CD4-positive, alpha-beta T cell treated with Interleukin-12 subunit alpha and Interleukin-12 subunit beta, for 1 hour (primary cell): Measurements from ENCODE around the gene IFITM5.

Source experiments
- DNase-seq: peaks from one replicate; pipeline ENCODE4 v3.0.0-alpha.2; 2020

Gene IFITM5

DNA sequence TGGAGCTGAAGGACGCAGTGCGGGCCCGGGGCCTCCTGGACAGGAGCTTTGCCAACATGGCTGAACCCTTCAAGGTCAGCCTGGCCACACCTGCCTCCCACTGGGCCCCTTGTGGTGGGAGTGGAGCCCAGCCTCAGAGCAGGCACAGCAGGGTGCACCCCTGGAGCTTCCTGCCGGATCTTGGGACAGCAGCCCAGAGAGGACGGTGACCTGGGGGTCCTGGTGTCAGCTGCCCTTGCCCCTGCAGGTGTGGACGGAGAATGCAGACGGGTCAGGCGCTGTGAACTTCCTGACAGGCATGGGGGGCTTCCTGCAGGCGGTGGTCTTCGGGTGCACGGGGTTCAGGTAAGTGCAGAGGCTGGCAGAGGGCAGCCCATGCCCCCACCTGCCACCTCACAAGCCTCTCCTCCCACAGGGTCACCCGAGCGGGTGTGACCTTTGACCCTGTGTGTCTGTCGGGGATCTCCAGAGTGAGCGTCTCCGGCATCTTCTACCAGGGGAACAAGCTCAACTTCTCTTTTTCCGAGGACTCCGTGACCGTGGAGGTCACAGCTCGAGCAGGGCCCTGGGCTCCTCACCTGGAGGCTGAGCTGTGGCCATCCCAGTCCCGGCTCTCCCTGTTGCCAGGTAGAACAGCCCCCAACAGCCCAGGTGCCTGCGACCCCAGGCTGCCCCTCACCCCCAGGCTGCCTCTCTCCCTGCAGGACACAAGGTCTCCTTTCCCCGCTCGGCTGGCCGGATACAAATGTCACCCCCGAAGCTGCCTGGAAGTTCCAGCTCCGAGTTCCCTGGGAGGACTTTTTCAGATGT is 5.3 kb downstream of the IFITM5 start:
- no peak for DNase-seq

DNA sequence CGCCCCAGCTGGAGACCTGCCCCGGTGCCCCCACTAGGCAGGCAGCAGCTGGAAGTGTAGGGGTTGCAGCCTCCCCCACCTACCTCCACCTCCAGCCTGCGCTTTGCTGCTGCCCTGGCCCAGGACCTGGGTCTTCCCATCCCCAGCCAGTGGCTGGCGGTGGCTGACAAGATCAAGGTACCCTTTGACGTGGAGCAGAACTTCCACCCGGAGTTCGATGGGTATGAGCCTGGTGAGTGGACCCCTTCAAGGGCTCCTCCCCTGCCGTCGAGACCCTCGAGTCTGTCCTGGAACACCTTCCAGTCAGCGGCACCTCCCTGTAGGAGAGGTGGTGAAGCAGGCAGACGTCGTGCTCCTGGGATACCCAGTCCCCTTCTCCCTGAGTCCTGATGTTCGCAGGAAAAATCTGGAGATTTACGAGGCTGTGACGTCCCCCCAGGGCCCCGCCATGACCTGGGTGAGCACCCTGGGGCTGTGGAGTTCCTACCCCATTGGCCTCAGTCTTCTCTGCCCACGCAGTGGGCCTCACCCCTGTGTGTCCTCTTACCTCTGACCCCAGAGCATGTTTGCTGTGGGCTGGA is 6.0 kb downstream of the IFITM5 start:
- no peak for DNase-seq

DNA sequence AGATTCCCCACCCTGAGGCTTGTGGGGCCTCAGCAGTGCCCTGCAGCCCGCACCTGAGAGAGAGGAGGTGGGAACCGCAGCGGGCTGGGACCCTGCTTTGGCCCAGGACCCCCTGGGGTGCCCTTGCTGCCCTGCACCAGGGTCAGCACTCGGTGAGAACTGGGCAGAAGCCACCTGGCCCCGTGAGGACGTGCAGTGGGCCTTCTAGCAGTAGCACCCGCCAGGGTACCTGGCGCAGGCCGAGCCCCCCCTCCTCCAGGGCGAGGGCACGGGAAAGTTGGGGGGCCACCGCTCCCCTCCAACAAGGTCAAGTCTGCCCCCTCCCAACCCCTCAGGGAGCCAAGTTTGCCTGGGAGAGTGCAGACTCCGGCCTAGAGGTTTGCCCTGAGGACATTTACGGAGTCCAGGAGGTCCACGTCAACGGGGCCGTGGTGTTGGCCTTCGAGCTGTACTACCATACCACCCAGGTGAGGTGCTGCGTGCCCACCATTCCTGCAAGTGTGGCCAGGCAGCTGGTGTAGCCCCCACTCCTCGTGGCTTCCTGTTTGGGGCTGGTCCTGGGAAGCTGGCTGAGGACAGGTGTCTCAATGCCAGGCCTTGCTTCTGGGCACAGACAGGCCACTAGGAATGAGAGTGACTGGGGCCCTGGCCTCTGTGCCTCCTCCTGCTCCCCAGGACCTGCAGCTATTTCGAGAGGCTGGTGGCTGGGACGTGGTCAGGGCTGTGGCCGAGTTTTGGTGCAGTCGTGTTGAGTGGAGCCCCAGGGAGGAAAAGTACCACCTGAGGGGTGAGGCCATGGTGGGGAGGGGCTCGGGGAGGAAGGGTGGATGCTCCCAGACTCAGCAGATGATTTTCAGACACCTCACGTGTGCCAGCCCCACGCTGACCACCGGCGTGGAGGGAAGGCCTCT is 6.9 kb downstream of the IFITM5 start:
- DNase-seq, result no peak

DNA sequence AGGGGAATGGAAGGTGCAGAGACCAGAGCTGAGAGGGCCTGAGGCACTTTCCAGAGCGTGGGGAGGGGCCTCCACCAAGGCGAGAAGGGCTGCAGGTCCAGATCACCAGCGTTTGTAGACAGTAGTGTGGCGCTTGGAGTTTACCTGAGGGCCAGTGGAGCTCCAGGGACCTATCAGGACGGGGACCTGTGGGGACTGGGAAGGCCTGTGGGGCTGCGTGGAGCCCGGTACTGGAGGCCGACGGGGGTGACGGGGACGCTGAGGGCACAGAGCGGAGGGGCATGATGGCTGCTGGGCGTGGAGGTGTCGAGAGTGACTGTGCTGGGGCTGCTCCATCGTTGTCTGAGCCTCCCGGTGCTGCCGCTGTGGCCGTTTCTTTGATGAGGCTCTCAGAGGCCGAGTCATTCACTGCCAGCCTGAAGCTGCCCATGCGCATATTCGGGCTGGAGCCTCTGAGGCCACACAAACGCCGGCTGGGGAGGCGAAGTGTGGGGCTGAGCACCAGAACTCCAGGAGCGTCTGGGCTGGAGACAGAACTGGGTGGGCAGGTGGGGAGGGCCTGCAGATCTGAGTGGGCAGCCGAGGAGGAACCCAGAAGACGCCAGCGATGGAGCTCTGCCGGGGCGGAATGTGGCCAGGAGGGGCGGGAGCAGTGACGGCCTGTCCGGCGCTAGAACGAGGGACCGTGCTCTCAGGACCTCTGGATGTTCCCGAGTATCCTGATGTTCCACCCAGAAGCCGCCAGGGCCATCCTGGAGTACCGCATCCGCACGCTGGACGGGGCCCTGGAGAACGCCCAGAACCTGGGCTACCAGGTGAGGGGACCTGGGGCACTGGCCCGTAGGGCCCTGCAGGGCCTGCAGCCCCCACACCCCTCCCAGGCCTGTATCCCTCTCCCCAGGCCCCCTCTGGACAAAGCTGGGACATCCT is 7.8 kb downstream of the IFITM5 start:
- DNase-seq, result no peak

DNA sequence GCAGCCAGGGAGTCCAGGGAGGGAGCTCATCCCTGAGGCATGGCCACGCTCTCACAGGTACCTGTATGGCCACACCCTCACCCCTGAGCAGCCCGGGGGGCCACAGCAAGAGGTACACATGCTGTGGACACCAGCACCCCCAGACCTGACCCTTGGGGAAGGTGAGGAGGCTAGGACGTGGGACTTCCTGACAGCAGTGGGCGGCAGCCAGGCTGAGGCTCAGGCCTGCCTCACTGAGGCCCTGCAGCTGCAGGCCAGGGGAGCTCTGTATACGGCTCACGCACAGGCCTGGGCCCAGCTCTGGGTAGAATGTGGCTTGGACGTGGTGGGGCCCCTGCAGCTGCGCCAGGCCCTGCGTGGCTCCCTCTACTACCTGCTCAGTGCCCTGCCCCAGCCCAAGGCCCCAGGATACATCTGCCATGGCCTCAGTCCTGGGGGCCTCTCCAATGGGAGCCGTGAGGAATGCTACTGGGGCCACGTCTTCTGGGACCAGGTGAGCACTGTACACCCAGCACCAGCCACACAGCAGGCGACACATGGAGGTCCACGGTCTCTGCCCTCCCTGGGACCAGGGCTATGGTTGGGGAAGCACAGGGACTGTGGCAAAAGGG is 8.6 kb downstream of the IFITM5 start:
- no peak for DNase-seq

DNA sequence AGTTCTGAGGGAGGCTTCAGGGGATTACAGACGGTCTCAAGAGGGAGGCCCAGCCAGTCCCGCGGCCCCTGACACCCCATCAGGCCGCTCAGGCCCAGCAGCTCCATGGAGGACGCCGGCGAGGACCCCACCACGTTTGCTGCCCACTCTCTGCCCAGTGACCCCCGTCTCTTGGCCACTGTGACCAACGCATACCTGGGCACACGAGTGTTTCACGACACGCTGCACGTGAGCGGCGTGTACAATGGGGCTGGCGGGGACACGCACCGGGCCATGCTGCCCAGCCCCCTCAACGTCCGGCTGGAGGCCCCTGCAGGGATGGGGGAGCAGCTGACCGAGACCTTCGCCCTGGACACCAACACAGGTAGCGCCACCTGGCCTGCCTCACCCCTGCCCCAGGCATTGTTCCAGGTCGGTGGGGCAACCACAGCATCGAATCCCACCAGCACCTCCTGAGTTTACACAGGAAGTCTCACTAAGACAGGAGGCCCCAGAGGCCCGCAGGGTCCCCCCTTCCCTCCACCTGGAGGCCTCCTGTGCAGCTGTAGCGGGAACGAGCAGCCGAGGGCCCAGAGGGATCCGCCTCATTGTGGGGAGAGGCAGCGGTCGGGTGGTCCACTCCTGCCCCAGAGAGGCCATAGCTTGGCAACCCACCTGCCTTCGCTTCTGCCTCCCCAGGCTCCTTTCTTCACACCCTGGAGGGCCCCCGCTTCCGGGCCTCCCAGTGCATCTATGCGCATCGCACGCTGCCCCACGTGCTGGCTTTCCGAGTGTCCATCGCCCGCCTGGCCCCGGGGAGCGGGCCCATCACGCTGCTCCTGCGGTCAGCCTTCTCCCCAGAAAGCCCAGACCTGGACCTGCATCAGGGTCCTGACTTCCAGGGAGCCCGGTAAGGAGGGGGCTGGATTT is 9.4 kb downstream of the IFITM5 start:
- no peak for DNase-seq

DNA sequence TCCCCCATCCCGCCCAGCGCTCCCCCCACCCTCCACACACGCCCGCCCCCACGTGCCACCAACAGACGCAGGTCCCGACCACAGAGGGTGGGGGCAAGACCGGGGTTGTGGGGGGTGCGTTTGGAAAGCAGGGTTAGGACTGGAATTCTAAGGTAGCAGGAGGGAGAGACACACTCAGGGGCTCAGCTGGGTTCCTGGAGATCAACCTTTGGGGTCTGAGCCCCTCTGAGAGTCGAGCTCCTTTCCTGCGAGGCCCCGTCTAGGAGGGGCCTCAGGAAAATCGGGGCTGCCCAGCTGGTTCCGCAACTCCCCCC is 10.0 kb downstream of the IFITM5 start:
- DNase-seq, result no peak

DNA sequence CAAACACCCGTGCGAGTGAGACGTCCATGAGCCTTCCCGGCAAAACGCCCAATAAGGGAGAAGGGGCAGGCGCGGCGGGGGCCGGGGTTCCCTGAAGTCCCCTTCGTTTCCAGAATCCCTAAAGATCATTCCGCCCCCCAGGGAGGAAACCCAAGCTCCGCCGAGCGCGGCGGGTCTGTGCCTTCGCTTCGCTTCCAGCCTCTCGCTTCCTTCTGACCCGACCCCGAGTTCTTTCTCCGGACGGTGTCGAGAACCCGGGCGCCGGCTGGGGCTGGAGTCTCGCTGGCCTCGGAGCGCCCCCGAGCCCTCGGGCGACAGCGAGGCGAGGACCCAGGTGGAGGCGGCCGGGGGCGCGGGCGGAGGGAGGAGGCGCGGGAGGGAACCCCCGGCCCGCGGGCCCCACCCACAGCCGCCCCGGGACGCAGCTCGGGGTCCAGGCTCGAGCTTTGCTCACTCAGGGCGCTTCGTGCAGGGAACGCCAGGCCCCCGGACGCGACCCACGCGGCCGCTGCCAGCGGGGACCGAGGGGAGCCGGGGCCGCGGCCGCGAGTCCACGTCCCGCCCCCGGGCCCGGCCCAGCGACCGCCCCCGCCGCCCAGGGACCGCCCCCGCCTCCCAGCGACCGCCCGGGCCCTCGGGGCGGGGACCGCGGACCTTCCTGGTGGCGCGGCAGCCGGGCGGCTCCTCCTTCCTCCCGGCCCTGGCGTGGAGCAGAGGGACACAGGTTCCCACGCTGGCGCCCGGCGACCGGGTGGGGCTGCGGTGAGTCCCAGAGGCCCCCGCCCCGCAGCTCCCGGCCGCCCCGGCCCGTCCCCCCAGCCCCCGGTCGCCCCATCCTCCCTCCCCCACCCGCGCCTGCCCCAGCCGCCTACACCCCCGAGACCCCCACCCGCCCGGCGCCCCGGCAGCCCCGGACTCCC is 10.6 kb downstream of the IFITM5 start, which contains the start of gene PGGHG:
Gene PGGHG, plus strand, starts transcription at position 649 of the 920 bp plus-strand sequence. CDS start 691 bp downstream, outside the sequence.
- peak; percentile 68 for DNase-seq

DNA sequence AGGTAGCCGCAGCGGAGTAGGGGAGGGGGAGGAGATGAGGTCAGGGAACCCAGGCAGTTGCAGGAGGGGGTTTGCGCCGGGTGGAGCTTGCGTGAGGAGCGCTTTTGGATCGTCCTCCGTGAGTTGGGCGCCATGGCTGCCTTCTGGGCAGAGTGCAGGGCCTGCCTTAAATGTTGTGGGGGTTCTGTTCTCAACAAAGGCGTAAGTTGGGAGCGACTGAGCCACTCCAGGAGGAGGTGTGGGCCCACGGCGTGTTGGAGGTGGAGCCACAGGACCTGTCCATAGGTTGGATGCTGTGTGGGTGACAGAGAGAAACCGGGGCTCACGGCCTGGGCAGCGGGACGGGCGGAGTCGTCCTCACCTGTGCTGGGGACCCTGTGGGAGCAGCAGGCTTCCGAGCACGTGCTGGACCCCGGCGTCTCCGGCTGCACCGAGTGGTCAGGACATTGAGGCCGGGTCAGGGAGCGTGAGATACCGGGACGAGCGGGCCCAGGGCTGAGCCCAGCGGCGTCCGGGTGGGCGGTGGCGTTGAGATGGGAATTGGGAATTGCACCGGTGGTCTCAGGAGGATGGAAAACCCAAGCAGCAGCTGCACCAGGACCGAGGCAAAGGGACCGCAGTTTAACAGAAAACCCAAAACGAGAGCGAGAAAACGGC is 11.4 kb downstream of the IFITM5 start:
- DNase-seq, result no peak

DNA sequence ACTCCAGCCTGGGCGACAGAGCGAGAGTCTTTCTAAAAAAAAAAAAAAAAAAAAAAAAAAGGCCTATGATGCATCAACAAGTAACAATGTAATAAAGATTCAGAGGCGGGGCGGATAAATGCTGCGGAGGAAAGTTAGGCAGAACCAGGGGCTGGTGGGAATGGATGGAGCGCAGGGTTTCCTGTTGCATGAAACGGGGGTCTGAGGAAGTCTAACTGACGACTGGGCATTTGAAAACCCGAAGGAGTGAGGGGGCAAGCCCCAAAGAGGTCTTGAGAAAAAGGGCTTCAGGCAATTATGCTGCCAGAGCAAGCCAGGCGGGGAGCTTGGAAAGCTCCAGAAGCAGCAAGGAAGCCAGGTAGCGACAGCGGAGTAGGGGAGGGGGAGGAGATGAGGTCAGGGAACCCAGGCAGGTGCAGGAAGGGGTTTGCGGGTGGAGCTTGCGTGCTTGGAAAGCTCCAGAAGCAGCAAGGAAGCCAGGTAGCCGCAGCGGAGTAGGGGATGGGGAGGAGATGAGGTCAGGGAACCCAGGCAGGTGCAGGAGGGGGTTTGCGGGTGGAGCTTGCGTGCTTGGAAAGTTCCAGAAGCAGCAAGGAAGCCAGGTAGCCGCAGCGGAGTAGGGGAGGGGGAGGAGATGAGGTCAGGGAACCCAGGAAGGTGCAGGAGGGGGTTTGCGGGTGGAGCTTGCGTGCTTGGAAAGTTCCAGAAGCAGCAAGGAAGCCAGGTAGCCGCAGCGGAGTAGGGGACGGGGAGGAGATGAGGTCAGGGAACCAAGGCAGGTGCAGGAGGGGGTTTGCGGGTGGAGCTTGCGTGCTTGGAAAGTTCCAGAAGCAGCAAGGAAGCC is 12.1 kb downstream of the IFITM5 start:
- DNase-seq, result peak; percentile 79

DNA sequence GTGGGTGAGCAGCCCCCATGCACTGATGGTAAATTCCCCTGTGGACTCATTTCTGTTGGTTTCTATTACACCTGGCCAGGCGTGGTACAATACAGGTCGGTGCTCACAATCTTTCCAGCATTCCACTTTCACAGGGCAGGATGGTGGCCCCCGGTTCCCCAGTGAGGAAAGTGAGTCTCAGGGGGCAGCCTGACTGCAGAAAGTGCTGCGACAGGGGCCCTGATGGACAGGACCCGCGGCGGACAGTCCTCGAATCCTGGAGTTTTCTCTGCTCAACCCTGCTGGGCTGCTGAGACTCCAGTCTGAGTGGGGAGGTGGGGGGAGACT is 13.5 kb downstream of the IFITM5 start:
- DNase-seq, result no peak

DNA sequence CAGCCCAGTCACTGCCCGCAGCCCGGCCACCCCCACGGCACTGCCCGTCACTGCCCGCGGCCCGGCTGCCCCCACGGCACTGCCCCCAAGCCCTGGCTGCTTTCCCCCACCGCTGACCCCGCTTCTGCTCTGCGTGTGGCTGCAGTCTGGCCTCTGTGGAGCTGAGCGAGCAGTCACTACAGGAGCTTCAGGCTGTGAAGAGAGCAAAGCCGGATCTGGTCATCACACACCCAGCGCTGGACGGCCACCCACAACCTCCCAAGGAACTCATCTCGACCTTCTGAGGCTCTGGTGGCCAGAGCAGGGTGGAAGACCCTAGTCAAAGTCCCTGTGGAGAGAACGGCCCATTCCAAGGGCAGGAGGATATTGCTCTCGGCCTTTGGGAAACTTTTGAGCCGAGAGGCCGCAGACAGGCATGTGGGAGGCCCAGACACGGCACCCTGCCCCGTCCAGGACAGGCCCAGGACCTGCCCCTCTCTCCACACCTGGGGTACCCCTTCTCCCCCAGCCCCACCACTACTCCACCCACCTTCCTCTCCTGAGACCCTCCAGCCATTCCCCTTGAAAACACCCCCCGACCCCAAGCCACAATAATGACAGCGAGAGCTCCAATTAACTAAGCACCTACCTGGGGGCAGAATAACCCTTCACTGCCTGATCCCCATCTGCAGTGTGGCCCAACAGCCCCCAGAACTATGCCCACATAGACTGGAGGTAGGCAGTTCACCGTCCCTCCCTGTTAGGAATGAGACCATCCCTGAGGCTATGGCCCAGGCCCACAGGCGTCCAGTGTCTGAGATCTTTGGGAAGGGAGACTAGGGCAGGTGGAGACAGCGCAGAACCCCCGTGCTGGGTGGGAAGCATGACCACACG is 14.1 kb downstream of the IFITM5 start:
- no peak for DNase-seq

DNA sequence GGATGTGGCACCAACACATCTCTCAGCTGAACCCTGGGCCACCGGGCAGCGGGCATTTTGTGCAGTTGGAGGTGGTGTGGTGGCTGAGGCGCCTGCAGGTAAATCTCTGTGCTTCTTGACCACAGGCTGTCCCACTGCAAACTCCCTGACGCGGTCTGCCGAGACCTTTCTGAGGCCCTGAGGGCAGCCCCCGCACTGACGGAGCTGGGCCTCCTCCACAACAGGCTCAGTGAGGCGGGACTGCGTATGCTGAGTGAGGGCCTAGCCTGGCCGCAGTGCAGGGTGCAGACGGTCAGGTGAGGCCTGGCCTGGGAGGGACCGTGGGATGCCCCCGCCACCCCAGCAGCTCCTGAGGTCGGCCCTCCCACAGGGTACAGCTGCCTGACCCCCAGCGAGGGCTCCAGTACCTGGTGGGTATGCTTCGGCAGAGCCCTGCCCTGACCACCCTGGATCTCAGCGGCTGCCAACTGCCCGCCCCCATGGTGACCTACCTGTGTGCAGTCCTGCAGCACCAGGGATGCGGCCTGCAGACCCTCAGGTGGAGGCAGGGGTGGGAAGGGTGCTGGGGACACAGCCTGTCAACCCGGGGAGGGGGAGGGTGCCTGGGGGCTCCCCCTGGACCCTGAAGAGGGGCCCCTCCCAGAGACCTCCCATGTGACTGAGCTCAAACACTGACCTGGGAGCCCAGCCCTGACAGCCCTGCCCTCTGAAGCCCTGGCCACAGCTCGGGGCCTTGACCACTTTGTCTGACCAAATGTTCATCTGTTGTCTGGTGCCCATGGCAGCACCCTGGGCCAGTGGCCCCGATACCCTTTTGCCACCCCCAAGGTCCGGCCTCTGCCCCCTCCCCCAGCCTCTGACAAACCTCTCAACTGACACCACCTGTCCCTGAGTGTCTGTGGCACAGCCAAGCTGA is 15.0 kb downstream of the IFITM5 start:
- DNase-seq, result no peak

DNA sequence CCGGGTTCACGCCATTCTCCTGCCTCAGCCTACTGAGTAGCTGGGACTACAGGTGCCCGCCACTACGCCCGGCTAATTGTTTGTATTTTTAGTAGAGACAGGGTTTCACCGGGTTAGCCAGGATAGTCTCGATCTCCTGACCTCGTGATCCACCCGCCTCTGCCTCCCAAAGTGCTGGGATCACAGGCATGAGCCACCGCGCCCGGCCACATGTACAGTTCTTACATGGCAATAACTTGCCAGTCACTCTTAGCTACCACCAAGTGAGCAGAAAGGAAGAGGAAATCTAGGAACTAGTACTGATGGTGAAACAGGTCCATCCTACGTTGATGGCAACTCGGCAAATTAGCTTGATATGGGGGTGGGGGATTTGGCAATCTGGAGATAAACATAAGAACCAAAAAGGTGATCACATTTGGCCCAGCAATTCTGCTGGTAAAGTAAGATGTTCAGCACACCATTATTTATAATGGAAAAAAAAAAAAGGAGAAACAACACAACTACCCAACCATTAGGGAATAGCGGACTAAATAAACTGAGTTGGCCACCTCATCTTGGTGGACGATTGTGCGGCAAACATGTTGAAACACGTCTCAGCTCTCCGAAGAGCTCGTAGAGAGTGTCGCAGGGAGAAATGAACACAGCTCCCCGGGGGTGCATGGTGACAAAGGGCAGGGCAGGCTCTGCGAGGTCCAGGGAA is 15.8 kb downstream of the IFITM5 start:
- DNase-seq, result no peak

DNA sequence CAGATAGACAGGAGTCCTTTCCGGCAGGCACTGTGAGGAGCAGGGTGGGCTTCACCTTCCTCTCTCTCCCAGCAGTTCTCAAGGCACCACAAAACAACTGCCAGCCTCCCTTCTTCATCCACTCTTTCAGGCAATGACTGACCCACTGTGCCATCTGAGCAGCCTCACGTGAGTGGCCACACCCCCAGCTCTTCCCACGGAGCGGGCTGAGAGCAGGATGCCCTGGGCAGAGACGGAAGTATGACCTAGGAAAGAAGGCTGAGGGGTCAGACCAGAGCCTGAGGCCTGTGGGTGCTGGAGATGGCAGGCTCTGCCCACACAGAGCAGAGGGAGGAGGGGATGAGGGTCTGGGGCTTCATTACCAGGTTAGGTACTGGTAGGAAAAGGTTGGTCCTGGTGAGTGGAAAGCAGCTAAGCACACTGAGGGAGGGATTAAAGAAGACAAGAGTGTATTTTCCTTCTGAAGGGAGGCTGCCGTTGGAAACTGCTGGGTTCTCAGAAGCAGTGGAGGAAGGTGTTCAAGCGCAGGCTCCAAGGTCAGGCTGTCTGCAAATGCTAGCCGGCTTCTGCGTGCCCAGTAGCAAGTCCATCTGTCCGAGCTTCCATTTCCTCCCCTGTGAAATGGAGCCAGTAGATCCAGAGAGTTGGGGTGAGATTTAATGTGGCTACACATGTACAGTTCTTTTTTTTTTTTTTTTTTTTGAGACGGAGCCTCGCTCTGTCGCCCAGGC is 16.5 kb downstream of the IFITM5 start:
- DNase-seq, result no peak
